NCI-H2227 (cell line): ENCODE data around the gene NR2F2.
"Not testable (repeated sequence)": the region's sequence is repeated elsewhere in the genome, so short reads cannot be mapped to it uniquely, and the experiment has no call there.

Experiments
- DNase-seq: peaks from one replicate; lab custom pipeline; 2025; ENCODE audit not compliant: unreplicated experiment; lab: John Stamatoyannopoulos, UW

NR2F2 gene

DNA sequence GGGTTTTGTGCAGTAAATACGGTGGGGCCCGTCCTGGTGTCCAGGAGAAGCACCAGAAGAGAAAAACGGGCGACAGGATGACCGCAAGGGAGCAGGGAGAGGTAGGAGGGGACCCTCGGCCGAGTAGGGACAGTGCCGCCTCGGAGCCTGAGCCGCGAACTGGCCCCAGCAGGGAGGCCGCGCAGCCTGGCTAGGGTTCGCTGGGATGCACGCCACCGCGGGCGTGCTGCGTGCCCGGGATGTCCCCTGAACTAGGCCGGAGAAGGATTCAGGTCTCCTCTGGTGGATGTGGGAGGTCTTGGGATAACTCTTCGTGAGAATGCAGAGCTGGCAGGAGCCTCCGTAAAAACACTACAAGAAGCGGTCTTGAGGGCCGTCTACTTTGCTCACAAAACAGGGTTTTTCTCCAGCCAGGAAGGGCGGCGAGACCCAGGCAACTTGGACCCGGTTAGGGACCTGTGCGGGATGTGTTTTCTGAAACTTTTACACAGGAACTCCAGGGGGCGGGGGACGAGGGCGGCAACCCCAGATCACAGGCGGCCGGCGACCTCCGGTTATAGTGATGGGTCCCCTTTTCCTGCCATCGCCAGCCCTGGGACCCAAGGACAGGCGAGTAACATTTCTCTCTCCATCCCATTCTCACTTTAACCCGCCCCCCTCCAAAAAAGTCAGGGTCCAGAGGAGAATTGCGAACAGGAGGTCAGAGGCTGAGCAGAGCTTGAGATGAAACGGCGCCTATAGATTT is 35.5 kb downstream of the NR2F2 start:
- no peak for DNase-seq

DNA sequence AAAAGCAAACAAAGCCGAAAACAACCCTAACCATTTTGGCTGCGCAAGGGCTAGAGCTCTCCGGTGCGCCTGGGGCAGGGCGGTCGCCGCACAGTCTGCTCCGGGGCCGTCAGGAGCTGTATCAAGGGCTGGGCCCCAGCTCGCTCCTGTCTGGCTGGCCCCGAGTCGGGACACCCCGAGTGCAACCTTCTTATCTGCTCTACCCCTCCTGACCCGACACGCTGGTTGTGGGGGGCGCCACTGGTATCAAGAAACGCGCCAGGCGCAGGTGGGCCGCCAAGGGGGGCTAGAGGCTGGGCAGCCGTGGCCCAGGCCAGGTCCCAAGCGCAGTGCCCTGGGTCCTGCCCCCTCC is 36.0 kb downstream of the NR2F2 start:
- no peak for DNase-seq

DNA sequence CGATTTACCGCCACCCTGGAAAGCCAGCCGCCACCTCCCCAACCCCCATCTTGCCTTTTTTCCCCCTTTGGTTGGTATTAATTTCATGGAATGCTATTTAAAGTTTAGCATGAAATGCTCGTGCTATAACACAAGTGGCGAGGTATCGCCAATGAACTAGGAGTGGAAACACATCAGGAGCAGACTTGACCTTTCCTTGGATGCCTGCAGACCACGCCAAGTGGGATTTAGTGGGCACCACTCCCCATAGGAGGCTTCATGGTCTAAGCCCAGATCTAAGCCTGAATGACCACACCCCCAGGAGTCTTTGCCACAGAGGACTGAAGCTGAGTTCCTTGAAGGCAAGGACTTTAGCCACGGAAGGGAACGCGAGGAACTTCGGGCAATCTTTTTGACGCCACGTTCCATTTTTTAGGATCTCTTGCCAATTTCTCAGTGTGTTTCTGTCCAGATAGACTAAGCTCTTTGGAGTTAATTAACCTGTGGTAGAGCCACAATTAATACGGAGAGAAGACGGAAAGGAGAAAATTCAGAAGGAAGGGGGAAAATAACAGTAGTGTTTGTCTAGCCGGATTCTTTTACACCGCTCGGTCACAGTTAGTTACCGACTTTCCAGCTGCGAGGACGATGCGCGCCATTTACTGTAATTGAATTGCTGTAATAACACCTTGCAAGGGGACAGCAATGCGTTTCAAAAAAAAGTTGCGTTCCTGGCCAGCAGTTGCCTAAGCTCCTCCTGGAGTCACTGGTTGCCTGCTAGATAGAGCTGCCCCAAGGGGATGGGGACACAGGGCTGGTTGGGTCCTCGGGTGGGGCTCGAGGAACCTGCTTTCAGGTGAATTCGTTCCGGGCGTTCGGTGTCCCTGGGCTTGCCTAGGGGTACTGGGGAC is 37.1 kb downstream of the NR2F2 start:
- no peak for DNase-seq

DNA sequence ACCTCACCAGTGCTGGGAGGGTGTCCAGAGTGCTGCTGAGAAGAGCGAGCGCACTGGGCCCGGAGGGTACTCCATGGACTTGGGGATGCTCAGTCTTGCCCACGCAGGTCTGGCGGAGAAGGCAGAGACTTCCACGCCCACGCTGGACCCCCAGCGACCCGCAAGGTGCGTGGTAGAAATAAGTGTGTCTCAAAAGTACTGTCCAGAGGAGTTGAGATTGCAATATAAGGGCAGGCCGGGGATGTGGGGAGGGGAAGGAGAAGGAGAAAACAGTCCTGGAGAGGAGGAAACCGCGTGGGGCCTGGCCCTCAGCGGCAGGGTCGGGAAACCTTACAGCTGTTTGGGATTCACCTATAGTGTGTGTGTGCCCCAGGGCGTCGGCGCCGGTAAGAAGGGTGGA is 38.9 kb downstream of the NR2F2 start:
- DNase-seq, result no peak

DNA sequence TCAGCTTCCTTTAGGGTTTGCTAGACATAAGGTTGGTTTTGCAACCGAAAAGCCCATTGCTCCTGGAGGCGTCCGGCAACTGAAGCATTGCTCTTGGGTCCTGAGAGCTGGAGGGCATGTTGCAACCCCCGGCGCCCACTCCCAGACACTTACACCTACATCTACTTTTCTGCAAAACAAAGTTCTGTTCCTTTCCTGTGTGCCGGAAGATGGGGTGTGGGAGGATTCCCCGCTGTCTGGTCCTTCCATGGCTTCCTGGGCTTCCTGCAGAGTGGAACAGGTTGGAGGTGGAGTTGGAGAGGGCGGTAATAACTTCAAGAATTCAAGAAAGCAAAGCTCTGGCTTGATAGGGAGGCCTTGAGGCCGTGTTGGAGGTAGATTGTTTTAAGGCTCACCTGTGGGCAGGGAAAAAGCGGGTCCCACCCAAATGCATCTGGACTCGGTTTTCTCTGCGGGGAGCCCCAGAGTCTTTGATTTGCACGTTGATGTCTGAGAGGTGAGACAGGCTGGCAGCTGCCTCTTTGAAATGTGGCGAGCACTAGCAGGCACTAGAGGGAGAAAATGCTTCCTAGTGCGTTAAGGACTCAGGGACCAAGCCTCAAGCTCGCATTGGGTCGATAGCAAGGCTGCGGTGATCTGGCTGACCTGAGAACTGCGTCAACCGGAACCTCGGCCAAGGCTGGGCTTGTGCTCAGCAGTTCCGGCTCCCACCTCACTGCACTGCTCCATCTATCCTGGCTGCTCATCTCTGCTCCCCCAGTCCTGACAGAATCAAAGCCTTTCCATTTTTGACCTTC is 39.5 kb downstream of the NR2F2 start:
- DNase-seq, result no peak

DNA sequence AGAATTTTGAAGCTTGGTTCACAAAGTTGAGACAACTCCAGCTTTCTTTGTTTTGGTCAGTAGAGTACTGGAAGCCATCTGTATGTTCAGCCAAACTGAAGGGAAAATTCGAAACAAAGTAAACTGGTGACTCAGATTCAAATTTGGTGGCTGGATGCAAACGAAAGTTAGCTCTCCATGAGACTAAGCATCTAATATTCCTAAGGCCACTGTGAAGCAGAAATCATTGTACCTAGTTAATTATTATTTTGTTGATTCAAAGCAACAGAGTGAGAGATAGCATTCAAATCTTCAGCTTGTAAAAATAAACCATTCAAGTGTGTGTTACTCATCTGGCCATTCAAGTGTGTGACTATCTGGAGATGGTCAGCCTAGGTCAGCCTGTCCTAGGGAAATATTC is 42.1 kb downstream of the NR2F2 start:
- no peak for DNase-seq

DNA sequence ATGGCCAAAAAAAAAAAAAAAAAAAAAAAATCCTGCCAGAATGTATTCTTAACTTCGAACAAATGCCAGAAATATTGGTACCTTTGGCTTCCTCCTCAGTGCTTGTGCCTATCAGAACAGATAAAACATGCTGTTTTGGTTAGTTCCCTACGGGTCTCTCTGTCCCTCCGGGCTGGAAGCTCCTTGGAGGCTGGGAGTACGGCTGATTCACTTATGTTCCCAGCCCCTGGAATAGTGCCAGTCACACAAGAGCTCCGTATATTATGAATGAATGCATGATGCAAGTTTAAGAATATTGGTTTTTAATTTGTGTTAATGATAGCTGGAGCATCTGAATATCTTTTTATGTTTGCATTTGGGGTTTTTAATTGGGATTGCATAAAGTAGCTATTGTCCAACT is 44.0 kb downstream of the NR2F2 start:
- DNase-seq, result no peak

DNA sequence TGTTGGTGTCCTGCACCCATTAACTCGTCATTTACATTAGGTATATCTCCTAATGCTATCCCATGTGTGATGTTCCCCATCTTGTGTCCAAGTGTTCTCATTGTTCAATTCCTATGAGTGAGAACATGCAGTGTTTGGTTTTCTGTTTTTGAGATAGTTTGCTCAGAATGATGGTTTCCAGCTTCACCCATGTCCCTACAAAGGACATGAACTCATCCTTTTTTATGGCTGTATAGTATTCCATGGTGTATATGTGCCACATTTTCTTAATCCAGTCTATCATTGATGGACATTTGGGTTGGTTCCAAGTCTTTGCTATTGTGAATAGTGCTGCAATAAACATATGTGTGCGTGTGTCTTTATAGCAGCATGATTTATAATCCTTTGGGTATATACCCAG is 49.1 kb downstream of the NR2F2 start:
- DNase-seq, result not testable (repeated sequence)

GRCh38 chr15:96381463-96381862 is 51.0 kb downstream of the NR2F2 start:
- DNase-seq, result no peak

DNA sequence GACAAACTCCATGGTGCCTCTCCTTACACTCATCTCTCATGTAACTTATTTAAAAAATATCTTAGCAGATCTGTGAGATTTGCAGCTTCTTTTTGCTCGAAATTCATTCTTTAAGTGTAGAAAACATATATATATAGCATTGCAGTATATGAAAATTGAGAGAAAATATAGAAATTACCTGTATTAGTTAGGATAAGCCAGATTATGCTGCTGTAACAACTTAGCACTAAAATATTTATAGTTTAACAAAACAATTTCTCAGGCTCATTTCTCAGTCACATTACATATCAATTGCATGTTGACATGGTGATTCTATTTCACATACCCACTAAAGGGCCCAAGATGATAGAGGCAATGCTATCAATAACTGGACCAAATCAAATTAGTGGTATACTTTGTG is 54.7 kb downstream of the NR2F2 start:
- DNase-seq, result no peak

DNA sequence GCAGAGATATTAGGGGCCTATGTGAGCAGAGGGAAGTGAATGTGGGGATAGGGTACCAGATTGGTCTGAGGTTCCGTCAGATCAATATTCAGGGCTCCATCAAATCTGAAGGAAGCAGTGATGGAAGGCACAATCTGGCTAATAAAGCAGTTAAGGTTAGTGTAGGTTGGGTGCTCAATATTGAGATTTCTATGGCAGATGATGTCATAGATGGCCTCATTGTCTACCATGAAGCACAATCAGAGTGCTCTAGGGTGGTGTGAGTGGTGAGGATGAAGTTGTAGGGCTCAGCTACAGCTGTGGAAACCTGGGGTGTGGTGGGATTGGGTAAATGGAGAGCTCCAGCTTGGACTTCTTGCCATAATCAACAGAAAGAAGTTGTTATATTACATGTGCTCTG is 58.2 kb downstream of the NR2F2 start:
- no peak for DNase-seq
